Endodermal cell (in vitro differentiated cells): ENCODE data around the gene SLC9A7. TPM values are rescaled to one million over a fixed set of nuclear protein-coding genes. Genes with fewer than 3 reads are reported as not detected.

Experiments used
- DNase-seq: peaks from one replicate; pipeline ENCODE4 v3.0.0-alpha.2; 2017
- H3K27ac ChIP-seq: 2 replicates; pipeline ENCODE4 v1.5.1; 2013; ENCODE audit warnings: mild to moderate bottlenecking, low read depth, low read length, moderate library complexity
- H3K27me3 ChIP-seq: 2 replicates; pipeline ENCODE4 v1.6.1; 2013; ENCODE audit warnings: mild to moderate bottlenecking, low read length, moderate library complexity; ENCODE audit not compliant: insufficient read depth, control insufficient read depth, poor library complexity, severe bottlenecking
- H3K36me3 ChIP-seq: 2 replicates; pipeline ENCODE4 v1.7.0; 2013; ENCODE audit warnings: mild to moderate bottlenecking, low read length, moderate library complexity; ENCODE audit not compliant: control insufficient read depth, insufficient read depth
- H3K4me1 ChIP-seq: one replicate; pipeline ENCODE4 v1.7.0; 2013; ENCODE audit warnings: low read length; ENCODE audit not compliant: control insufficient read depth, insufficient read depth
- H3K4me3 ChIP-seq: 2 replicates; pipeline ENCODE4 v1.5.1; 2013; ENCODE audit warnings: mild to moderate bottlenecking, low read length, moderate library complexity
- H3K9ac ChIP-seq: 2 replicates; pipeline ENCODE4 v1.6.1; 2013; ENCODE audit warnings: mild to moderate bottlenecking, low read length, moderate library complexity; ENCODE audit not compliant: poor library complexity, severe bottlenecking; ENCODE audit errors: extremely low read depth
- H3K9me3 ChIP-seq: 2 replicates; pipeline ENCODE4 v1.6.1; 2013; ENCODE audit warnings: mild to moderate bottlenecking, low read length, moderate library complexity; ENCODE audit not compliant: control insufficient read depth
- H3K27ac Mint-ChIP-seq: 2 replicates; pipeline ENCODE4 v1.8.0; 2020; ENCODE audit warnings: mixed read lengths
- H3K27me3 Mint-ChIP-seq: 2 replicates; pipeline ENCODE4 v1.8.0; 2021; ENCODE audit warnings: mild to moderate bottlenecking, mixed read lengths; ENCODE audit not compliant: insufficient read depth
- H3K36me3 Mint-ChIP-seq: 2 replicates; pipeline ENCODE4 v1.8.0; 2020; ENCODE audit warnings: low read depth, mixed read lengths
- H3K4me1 Mint-ChIP-seq: 2 replicates; pipeline ENCODE4 v1.8.0; 2020; ENCODE audit warnings: mixed read lengths
- H3K4me3 Mint-ChIP-seq: 2 replicates; pipeline ENCODE4 v1.8.0; 2020; ENCODE audit warnings: mild to moderate bottlenecking, moderate library complexity, mixed read lengths
- H3K9me3 Mint-ChIP-seq: 2 replicates; pipeline ENCODE4 v1.8.0; 2020; ENCODE audit warnings: mild to moderate bottlenecking, mixed read lengths
- CTCF ChIP-seq: fragments of 200-600 bp; sonication (generic); conservative IDR thresholded peaks from 2 replicates; pipeline ENCODE4 v1.5.0; 2021; ENCODE audit warnings: antibody characterized with exemption, mild to moderate bottlenecking
- WGBS, 2 experiments: methylation state at CpG; one replicate each; pipeline versions ENCODE4 v1.1.5 to v1.1.7; 2013; ENCODE audit warnings: missing lambda C conversion rate in 2 of 2, mixed read lengths in 1 of 2; ENCODE audit not compliant: insufficient coverage in 1 of 2, insufficient read length in 1 of 2; 5-methylcytosine and 5-hydroxymethylcytosine counted together
- total RNA-seq, 2 donors: library from RNA; stranded (reverse); fragmentation: NEBNext Ultra II Directional in 1 of 2; extraction: Animal tissue kit (Norgen Biotek cat#: 25700) in 1 of 2; gene quantifications; 2 replicates in 1 of 2; 3 replicates in 1 of 2; pipeline ENCODE4 v1.2.1, GENCODE V29; 2021

Gene SLC9A7
- total RNA-seq, 2 donors from 2014 or later: 23.7 to 25.3 TPM

- WGBS, 2 experiments: 40 to 49% methylated on average over 1 to 4 of the region's 4 CpGs
- Mint-ChIP-seq H3K27ac (peak overlapping the region; percentile 80), H3K36me3 (no peaks in the 10 kb centered on the region), H3K4me3 (peak overlapping the region; percentile 22), H3K27me3 (no peaks in the 10 kb centered on the region), H3K4me1 (peaks cover 13% of the 10 kb centered on the region), H3K9me3 (peaks cover 37% of the 10 kb centered on the region)
- Histone ChIP-seq H3K4me1 (no peaks in the 10 kb centered on the region), H3K27me3 (no peaks in the 10 kb centered on the region), H3K4me3 (no peak overlapping the region), H3K36me3 (no peaks in the 10 kb centered on the region), H3K9ac (no peak overlapping the region), H3K9me3 (no peaks in the 10 kb centered on the region), H3K27ac (no peak overlapping the region)
- no peak for TF ChIP-seq CTCF
- DNase-seq: peak; percentile 60
Measured at GRCh38 chrX:46588263-46588662, 170.7 kb downstream of the SLC9A7 start.

GRCh38 chrX:46587753-46588171 is 171.2 kb downstream of the SLC9A7 start:
- peak overlapping the region; percentile 80 for H3K27ac Mint-ChIP-seq
- no peak overlapping the region for H3K4me3 ChIP-seq
- peaks cover 36% of the 10 kb centered on the region for H3K9me3 Mint-ChIP-seq
- H3K4me3 Mint-ChIP-seq: peak overlapping the region; percentile 22
- DNase-seq: peak; percentile 57
- no peaks in the 10 kb centered on the region for H3K9me3 ChIP-seq
- H3K27ac ChIP-seq: no peak overlapping the region
- no peaks in the 10 kb centered on the region for H3K27me3 Mint-ChIP-seq
- no peaks in the 10 kb centered on the region for H3K36me3 Mint-ChIP-seq
- WGBS, 2 experiments: 12 to 29% methylated on average over 1 to 4 of the region's 5 CpGs
- TF ChIP-seq CTCF: no peak
- H3K9ac ChIP-seq: no peak overlapping the region
- H3K4me1 ChIP-seq: no peaks in the 10 kb centered on the region
- H3K36me3 ChIP-seq: no peaks in the 10 kb centered on the region
- no peaks in the 10 kb centered on the region for H3K27me3 ChIP-seq
- peaks cover 13% of the 10 kb centered on the region for H3K4me1 Mint-ChIP-seq

- no peak overlapping the region for H3K4me3 ChIP-seq
- H3K4me1 Mint-ChIP-seq: peaks cover 16% of the 10 kb centered on the region
- H3K27ac Mint-ChIP-seq: no peak overlapping the region
Measured at GRCh38 chrX:46587158-46587557, 171.8 kb downstream of the SLC9A7 start.

More at GRCh38 chrX:46587158-46587557, 171.8 kb downstream of the SLC9A7 start:
- no peaks in the 10 kb centered on the region for H3K27me3 ChIP-seq
- H3K4me1 ChIP-seq: no peaks in the 10 kb centered on the region
- H3K36me3 ChIP-seq: no peaks in the 10 kb centered on the region
- Mint-ChIP-seq H3K36me3 (no peaks in the 10 kb centered on the region), H3K9me3 (peaks cover 38% of the 10 kb centered on the region), H3K27me3 (no peaks in the 10 kb centered on the region), H3K4me3 (no peak overlapping the region)
- DNase-seq: no peak
- no peaks in the 10 kb centered on the region for H3K9me3 ChIP-seq
- H3K27ac ChIP-seq: no peak overlapping the region
- 67% methylated on average over 5 of the region's 5 CpGs; no CpG with 5 or more reads in 1 of the 2 experiments for WGBS, 2 experiments
- no peak for TF ChIP-seq CTCF
- no peak overlapping the region for H3K9ac ChIP-seq
